ENCODE measurements around the gene SSBP3. TPM values are rescaled to one million over a fixed set of nuclear protein-coding genes. Genes with fewer than 3 reads are reported as not detected.

Gene SSBP3
- total and polyA plus RNA-seq, 4 donors: 7.7 to 24.7 (median 17.3) TPM

GRCh38 chr1:54239035-54239383 is 167.2 kb downstream of the SSBP3 start:
- no peak overlapping the region for H3K27ac ChIP-seq (ENCODE audit: low read depth in 1 of 2, low read length in 2 of 2)
- DNase-seq (ENCODE audit: low spot score): no peak
- no peaks in the 10 kb centered on the region for H3K9me3 ChIP-seq (ENCODE audit: control insufficient read depth in 4 of 4, low read length in 3 of 4)
- 92% methylated on average over 5 of the region's 5 CpGs for WGBS
- H3K4me1 ChIP-seq (ENCODE audit: control insufficient read depth in 4 of 4, insufficient read depth in 4 of 4, low read length in 3 of 4): no peaks in the 10 kb centered on the region
- H3K9ac ChIP-seq (ENCODE audit: low read depth in 1 of 2, low read length in 2 of 2): no peak overlapping the region
- no peak for TF ChIP-seq HNF4A (conservative IDR thresholded peaks at IDR 0.05)
- TF ChIP-seq, protein P1, sequence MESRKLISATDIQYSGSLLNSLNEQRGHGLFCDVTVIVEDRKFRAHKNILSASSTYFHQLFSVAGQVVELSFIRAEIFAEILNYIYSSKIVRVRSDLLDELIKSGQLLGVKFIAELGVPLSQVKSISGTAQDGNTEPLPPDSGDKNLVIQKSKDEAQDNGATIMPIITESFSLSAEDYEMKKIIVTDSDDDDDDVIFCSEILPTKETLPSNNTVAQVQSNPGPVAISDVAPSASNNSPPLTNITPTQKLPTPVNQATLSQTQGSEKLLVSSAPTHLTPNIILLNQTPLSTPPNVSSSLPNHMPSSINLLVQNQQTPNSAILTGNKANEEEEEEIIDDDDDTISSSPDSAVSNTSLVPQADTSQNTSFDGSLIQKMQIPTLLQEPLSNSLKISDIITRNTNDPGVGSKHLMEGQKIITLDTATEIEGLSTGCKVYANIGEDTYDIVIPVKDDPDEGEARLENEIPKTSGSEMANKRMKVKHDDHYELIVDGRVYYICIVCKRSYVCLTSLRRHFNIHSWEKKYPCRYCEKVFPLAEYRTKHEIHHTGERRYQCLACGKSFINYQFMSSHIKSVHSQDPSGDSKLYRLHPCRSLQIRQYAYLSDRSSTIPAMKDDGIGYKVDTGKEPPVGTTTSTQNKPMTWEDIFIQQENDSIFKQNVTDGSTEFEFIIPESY (IDR thresholded peaks at IDR 0.05): no peak
- no peak for TF ChIP-seq FOXA2 (IDR thresholded peaks at IDR 0.05)
- no peak for TF ChIP-seq RAD21 (IDR thresholded peaks at IDR 0.05)
- no peak for TF ChIP-seq JUND (IDR thresholded peaks at IDR 0.05)
- TF ChIP-seq MAX (IDR thresholded peaks at IDR 0.05): no peak
- no peak for TF ChIP-seq EGR1 (IDR thresholded peaks at IDR 0.05; ENCODE audit: low read depth in 2 of 2)
- no peak for TF ChIP-seq TAF1 (conservative IDR thresholded peaks at IDR 0.05)
- TF ChIP-seq HNF4G (IDR thresholded peaks at IDR 0.05): no peak
- TF ChIP-seq RXRA (IDR thresholded peaks at IDR 0.05): no peak
- TF ChIP-seq ATF3 (IDR thresholded peaks at IDR 0.05): no peak
- no peaks in the 10 kb centered on the region for H3K27me3 ChIP-seq (ENCODE audit: control insufficient read depth in 4 of 4, insufficient read depth in 4 of 4, low read length in 3 of 4)
- no peak overlapping the region for H3K4me3 ChIP-seq (ENCODE audit: low read depth in 1 of 3, low read length in 3 of 3)
- H3K36me3 ChIP-seq (ENCODE audit: control insufficient read depth in 4 of 4, insufficient read depth in 3 of 4, low read depth in 1 of 4, low read length in 3 of 4): peaks cover 9 to 45% (median 23%) of the 10 kb centered on the region in 4 donors

GRCh38 chr1:54238353-54239034 is 167.7 kb downstream of the SSBP3 start:
- Histone ChIP-seq H3K4me1 (ENCODE audit: control insufficient read depth in 4 of 4, insufficient read depth in 4 of 4, low read length in 3 of 4) (no peaks in the 10 kb centered on the region), H3K9ac (ENCODE audit: low read depth in 1 of 2, low read length in 2 of 2) (no peak overlapping the region), H3K27ac (ENCODE audit: low read depth in 1 of 2, low read length in 2 of 2) (no peak overlapping the region), H3K9me3 (ENCODE audit: control insufficient read depth in 4 of 4, low read length in 3 of 4) (no peaks in the 10 kb centered on the region), H3K27me3 (ENCODE audit: control insufficient read depth in 4 of 4, insufficient read depth in 4 of 4, low read length in 3 of 4) (no peaks in the 10 kb centered on the region), H3K36me3 (ENCODE audit: control insufficient read depth in 4 of 4, insufficient read depth in 3 of 4, low read depth in 1 of 4, low read length in 3 of 4) (peaks cover 9 to 42% (median 23%) of the 10 kb centered on the region in 4 donors), H3K4me3 (ENCODE audit: low read depth in 1 of 3, low read length in 3 of 3) (no peak overlapping the region)
- WGBS: 84% methylated on average over 12 of the region's 12 CpGs
- no peak for DNase-seq (ENCODE audit: low spot score)
- TF ChIP-seq CTCF (IDR thresholded peaks at IDR 0.05; ENCODE audit: low read depth, low read length, missing input control) (no peak), FOXA1 (IDR thresholded peaks at IDR 0.05) (no peak), NR2F2 (IDR thresholded peaks at IDR 0.05) (no peak), GABPA (IDR thresholded peaks at IDR 0.05 in 1 of 2, conservative IDR thresholded peaks at IDR 0.05 in 1 of 2) (no peak), EGR1 (IDR thresholded peaks at IDR 0.05; ENCODE audit: low read depth in 2 of 2) (no peak), RAD21 (IDR thresholded peaks at IDR 0.05) (no peak), HNF4A (conservative IDR thresholded peaks at IDR 0.05) (no peak), FOXA2 (IDR thresholded peaks at IDR 0.05) (no peak), SP1 (IDR thresholded peaks at IDR 0.05) (no peak)

Data from liver (tissue), 9 donors.